GM19324 (cell line): ENCODE results near the gene KCNIP4.

Experiments used
- ATAC-seq: cut with Tn5 transposase; IDR thresholded peaks from one replicate; pipeline ENCODE4 v1.9.1; 2021; ENCODE audit warnings: mild to moderate bottlenecking, moderate library complexity; ENCODE audit not compliant: unreplicated experiment, low FRiP score

KCNIP4 gene

DNA sequence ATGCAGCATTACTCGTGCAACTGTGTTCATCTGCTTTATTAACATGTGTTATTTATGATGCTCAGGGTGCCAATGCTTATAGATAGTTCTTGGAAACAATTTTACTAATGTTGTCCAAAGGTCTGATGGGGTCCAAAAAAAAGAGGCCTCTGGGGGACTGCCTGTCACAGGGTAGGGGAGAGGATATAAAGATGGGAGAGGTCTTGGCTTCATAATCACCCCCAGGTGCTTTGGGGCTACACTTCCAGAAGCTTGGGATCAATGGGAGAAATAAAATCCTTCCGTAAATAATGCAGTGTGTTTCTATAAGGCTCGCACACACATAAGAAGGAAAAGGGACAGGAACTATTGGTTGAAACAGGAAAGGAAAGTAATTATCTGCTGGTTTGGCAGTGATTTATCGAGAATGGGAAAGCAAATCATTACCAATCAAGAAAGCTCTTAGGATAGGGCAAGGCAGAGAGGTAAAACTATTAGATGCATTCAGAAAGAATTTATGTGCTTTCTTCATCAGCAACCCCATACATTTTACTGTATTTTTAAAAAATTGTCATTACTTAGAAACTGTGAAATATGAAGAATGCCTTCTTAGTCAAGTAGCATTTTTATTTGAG, 677.0 kb downstream of the KCNIP4 start:
- ATAC-seq, result no peak

DNA sequence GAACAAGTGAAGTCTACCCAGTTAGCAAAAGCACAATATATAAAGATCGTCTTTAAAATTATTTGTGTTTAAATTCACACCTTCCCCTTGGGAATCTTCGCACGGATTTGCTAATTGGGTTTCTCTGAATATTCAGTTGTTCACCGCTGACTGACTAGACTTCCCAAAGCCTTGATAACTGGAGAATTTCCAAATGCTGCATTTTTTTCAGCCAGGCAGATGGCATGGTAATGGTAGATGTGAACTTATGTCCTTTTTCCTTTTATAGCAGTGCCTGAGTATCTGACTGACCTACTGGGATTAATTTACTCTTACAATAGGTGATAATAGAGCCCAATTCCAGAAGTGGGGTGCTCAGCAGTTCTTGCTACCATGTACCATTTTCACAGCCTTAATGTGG, 700.2 kb downstream of the KCNIP4 start:
- no peak for ATAC-seq

DNA sequence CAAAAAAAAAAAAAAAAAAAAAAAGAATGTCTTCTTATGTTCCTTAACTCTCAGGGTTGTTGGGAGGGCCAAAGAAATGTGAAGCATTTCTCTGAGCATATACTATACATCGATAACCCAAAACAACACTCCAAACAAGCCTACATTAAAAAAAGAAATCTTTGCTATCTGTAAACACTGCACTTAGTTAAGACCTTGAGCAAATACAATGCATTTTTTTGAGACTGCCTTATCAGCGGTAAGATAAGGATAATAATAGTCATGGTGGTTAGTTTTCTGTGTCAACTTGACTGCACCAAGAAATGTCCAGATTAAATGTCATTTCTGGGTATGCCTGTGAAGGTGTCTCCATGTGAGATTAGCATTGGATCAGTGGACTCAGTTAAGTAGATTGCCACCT, 706.4 kb downstream of the KCNIP4 start:
- ATAC-seq, result no peak

DNA sequence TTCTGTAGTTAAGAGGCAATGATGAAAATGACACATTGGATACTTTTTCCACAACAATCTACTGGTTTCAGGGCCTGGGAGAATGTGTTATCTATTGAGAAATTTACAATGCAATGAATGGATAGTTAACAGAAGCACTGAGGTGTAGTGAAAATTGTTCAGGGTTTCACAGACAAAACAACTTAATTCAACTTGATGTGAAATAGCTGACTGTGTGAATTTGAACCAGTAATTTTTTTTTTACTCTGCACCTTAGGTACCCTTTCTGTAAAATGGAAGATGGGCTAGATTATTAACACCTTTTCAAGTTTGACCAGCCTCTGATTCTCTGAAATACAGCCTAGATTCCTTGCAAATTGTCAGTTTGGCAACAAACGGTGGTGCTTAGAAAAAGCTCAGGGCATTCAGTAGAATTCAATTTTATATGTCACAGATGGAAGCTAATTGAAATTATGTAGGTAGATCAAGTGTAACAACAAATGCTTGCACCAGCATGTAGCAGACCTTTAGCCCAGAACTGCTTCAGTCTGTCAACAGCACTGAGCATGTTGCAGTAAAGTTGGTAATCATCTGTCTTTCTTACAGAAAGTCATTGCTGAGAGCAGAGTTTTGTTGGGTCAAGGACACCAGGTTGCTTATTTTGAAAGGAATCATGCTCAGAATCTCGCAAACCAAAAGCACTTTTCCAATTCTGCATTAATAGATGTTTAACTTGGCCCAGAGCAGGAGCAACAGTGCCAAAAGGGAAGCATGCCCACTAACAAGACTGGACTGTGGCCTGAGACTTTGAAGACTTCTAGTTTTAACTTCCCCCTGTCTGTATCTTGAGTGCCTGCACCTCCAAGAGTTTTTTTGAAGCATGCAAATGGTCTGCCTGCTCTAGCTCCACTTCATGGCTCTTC, 721.7 kb downstream of the KCNIP4 start:
- no peak for ATAC-seq

- no peak for ATAC-seq
These were observed 736.7 kb downstream of the KCNIP4 start for GRCh38 chr4:21211846-21212245.

- no peak for ATAC-seq
These were observed 738.7 kb downstream of the KCNIP4 start for GRCh38 chr4:21209860-21210259.

- no peak for ATAC-seq
These were observed 742.6 kb downstream of the KCNIP4 start for GRCh38 chr4:21205821-21206531.

- ATAC-seq, result no peak
These were observed 745.2 kb downstream of the KCNIP4 start for GRCh38 chr4:21203416-21203815.

- no peak for ATAC-seq
These were observed 745.6 kb downstream of the KCNIP4 start for GRCh38 chr4:21202959-21203358.

DNA sequence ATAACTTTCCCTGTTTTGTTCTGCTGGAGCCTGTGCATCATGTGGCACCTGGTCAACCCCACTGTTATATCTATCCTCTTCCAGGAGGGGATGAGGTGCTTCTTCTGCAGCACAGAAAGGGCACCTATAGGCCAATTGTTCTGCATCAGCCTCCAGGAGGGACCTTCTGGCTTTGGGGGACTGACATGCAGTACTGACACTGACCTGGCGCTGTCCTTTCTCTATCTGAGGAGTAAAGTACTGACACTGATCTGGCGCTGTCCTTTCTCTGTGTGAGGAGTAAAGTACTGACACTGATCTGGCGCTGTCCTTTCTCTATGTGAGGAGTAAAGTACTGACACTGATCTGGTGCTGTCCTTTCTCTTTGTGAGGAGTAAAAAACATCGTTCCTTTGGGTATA, 749.9 kb downstream of the KCNIP4 start:
- no peak for ATAC-seq

- no peak for ATAC-seq
These were observed 752.9 kb downstream of the KCNIP4 start for GRCh38 chr4:21195682-21196081.

- ATAC-seq, result no peak
These were observed 756.2 kb downstream of the KCNIP4 start for GRCh38 chr4:21192367-21192766.

- ATAC-seq, result no peak
These were observed 757.3 kb downstream of the KCNIP4 start for GRCh38 chr4:21191317-21191716.

DNA sequence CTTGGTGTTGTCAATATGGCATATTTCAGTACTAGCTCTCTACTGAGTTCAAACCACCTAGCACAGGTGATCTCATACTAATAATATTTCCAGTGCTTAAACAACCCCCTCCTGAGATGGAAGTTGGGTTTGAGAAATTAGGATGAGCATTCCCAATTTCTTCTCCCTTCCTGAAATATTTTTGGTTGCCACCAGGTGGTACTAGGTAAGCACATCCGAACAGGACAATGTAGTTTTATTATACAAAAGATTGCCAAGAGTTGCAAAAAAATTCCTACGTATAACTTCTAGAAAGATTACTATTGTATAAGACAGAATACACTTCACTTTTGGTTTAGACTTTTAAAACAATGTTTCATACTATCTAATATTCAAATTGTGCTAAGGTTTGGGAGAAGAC, 763.8 kb downstream of the KCNIP4 start:
- no peak for ATAC-seq

GRCh38 chr4:21181716-21182115, 766.9 kb downstream of the KCNIP4 start:
- ATAC-seq, result no peak

GRCh38 chr4:21177871-21178270, 770.7 kb downstream of the KCNIP4 start:
- ATAC-seq, result no peak

- ATAC-seq, result no peak
These were observed 771.5 kb downstream of the KCNIP4 start for GRCh38 chr4:21177092-21177491.

- no peak for ATAC-seq
These were observed 780.9 kb downstream of the KCNIP4 start for GRCh38 chr4:21167711-21168110.

DNA sequence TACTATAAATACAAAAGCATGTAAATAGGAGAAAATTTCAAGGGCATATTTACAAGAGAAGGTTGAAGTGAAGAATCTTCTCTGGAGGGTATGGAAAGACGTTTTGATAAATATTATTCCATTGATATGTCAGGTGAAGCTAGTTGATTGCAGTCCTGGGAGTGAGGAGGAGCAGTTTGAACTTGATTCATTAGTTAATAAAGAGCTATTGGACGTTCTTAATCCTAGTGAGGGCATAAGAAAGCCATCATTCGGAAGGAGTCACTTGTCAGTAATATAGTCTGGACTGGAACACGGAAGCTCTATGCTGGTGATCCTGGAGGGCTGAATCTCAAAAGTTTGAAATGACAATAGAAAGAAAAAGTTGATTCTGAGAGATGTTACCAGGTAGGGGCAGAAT, 793.2 kb downstream of the KCNIP4 start:
- no peak for ATAC-seq

DNA sequence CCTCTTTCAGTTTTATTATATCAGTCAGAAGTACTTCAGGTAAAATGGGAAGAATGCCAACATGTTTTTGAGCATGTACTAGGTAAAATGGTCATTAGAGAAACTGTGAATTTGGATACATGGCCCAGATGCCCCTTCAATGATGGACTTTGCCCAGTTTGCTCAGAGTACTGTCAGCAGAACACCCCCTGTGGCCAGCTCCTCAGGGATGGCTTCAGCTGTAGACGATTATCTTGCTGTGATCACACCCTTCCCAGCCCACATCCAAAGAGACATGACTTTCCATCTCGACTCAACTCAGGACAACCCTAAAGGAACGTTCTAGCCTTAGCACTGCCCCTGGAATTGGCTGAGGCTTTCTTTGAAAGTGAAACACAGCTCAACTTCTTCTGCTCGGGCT, 809.2 kb downstream of the KCNIP4 start:
- ATAC-seq, result no peak

DNA sequence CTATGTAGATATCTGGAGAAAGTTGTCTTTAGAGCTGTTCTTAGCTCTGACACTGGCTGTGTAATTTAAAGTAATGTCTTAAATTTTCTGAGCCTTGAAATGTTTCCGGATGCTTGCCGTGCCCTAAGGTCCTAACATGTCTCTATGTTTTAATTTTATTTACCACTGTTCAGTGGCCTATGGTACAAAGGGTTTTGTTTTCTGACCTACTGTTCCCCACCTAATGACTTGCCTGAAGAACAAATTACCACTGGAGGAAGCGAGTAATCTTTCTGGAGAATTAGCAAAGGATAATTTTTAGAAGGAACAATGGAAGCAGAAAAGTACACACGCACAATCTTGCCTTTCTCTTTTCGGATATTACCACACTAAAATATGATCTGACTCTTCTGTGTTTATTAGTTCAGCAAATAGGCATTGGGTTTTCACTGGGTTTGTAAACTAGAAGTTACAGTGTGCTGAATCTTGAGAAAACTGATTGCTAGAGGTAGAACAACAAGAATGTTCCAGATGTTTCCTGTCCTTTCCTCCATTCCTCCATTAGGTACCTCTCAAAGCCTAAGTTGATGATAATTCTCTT, 812.4 kb downstream of the KCNIP4 start:
- ATAC-seq, result no peak
